Aorta (tissue), 5 donors: Measurements from ENCODE around the gene BCL7B. TPM values are rescaled to one million over a fixed set of nuclear protein-coding genes. Genes with fewer than 3 reads are reported as not detected.
A peak's percentile ranks its signal among the peaks of the same experiment; 100 is the strongest.
"Not testable (repeated sequence)": the region's sequence is repeated elsewhere in the genome, so short reads cannot be mapped to it uniquely, and the experiment has no call there.

Experiments used
- ATAC-seq: fragments of 200-7000 bp; cut with Tn5 transposase; one replicate; pipeline ENCODE4 v1.9.1; 2022; ENCODE audit warnings: moderate library complexity; ENCODE audit not compliant: low FRiP score
- DNase-seq, 2 donors: peaks; one replicate each; pipeline ENCODE4 v3.0.0-alpha.2; 2020
- H3K27ac ChIP-seq, 2 donors: one replicate each; pipeline ENCODE4 v1.5.1; 2013; ENCODE audit warnings: low read length in 2 of 2, mild to moderate bottlenecking in 2 of 2, moderate library complexity in 2 of 2, control low read depth in 1 of 2, inconsistent platforms in 1 of 2, low read depth in 1 of 2
- H3K27me3 ChIP-seq, 2 donors: one replicate each; pipeline ENCODE4 v1.6.1; 2013; ENCODE audit warnings: control low read depth in 1 of 2, low read length in 1 of 2, mild to moderate bottlenecking in 1 of 2, moderate library complexity in 1 of 2; ENCODE audit not compliant: insufficient read depth in 2 of 2, control insufficient read depth in 1 of 2
- H3K36me3 ChIP-seq, 2 donors: one replicate each; pipeline ENCODE4 v1.6.1; 2013; ENCODE audit warnings: control low read depth in 1 of 2, low read length in 1 of 2, mild to moderate bottlenecking in 1 of 2; ENCODE audit not compliant: insufficient read depth in 2 of 2, control insufficient read depth in 1 of 2
- H3K4me1 ChIP-seq, 2 donors: one replicate each; pipeline ENCODE4 v1.6.1; 2013; ENCODE audit warnings: low read length in 2 of 2, control low read depth in 1 of 2, mild to moderate bottlenecking in 1 of 2, moderate library complexity in 1 of 2; ENCODE audit not compliant: insufficient read depth in 2 of 2, control insufficient read depth in 1 of 2
- H3K4me3 ChIP-seq, 2 donors: one replicate each; pipeline ENCODE4 v1.5.1; 2013; ENCODE audit warnings: low read length in 2 of 2, control low read depth in 1 of 2, mild to moderate bottlenecking in 1 of 2
- H3K9me3 ChIP-seq: one replicate; pipeline ENCODE4 v1.6.1; 2013; ENCODE audit warnings: mild to moderate bottlenecking, low read length; ENCODE audit not compliant: control insufficient read depth
- WGBS, 2 donors: extraction: QIAGEN DNeasy Blood & Tissue Kit; methylation state at CpG; one replicate each; pipeline ENCODE4 v1.1.7; 2013; 5-methylcytosine and 5-hydroxymethylcytosine counted together
- intact Hi-C, 2 donors: fragments of 100-400 bp; cut with DNase I; formaldehyde crosslinking; loops; one replicate each; pipeline versions ENCODE4 v1.14.2 to v1.15.0; 2022
- polyA plus RNA-seq, 2 donors: library from polyadenylated mRNA; stranded (reverse); fragments of 200-250 nt; gene quantifications; one replicate each; pipeline ENCODE4 v1.2.3, GENCODE V29; 2013
- total RNA-seq, 2 donors: library from RNA; stranded (reverse); fragmentation: NEBNext Ultra II Directional; extraction: Animal tissue kit (Norgen Biotek cat#: 25700); gene quantifications; one replicate each; pipeline ENCODE4 v1.2.1, GENCODE V29; 2021
- donor health status: healthy with polysubstance abuse.
- donor health status: Bipolar disorder and iron deficiency.
- donor health status: DM: no; HTN: no; CAD: no.
- donor health status: DM: no; HTN: no; CAD: no.
- donor health status: DM: yes; HTN: yes; CAD: no.

The BCL7B gene
- total and polyA plus RNA-seq, 4 donors = 45.5 to 92.3 (median 69.5) TPM

DNA sequence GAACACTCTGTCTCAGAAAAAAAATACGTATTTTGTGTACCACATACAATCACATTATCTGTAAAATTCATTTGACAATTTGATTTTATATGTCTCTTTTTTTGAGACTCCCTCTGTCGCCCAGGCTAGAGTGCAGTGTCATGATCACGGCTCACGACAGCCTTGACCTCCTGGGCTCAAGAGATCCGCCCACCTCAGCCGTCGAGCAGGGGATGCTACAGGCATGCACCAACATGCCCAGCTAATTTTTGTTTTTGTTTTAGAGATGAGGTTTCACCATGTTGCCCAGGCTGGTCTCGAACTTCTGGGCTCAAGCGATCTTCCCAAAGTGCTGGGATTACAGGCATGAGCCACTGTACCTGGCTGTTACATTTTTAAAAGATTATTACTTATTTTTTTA lies 23.7 kb downstream of the BCL7B start:
- peak in 1 of 2 donors; percentile 39 for DNase-seq
- WGBS, 2 donors = 84 to 88% methylated on average over 9 of the region's 9 CpGs
- intact Hi-C loops = no loop called here
- H3K9me3 ChIP-seq = no peaks in the 10 kb centered on the region
- H3K36me3 ChIP-seq = peaks cover 0 to 7% of the 10 kb centered on the region in 2 donors
- no peaks in the 10 kb centered on the region for H3K4me1 ChIP-seq
- H3K4me3 ChIP-seq = no peak overlapping the region
- no peak for ATAC-seq
- no peak overlapping the region for H3K27ac ChIP-seq
- H3K27me3 ChIP-seq = no peaks in the 10 kb centered on the region

GRCh38 chr7:73532224-73532623 lies 25.3 kb downstream of the BCL7B start:
- no peak for ATAC-seq
- H3K27ac ChIP-seq = no peak overlapping the region
- H3K36me3 ChIP-seq = peaks cover 0 to 4% of the 10 kb centered on the region in 2 donors
- intact Hi-C loops = no loop called here
- no peak overlapping the region for H3K4me3 ChIP-seq
- H3K27me3 ChIP-seq = no peaks in the 10 kb centered on the region
- peak in 1 of 2 donors; percentile 11 for DNase-seq
- WGBS, 2 donors = 97% methylated on average over 6 of the region's 6 CpGs
- no peaks in the 10 kb centered on the region for H3K4me1 ChIP-seq
- no peaks in the 10 kb centered on the region for H3K9me3 ChIP-seq

DNA sequence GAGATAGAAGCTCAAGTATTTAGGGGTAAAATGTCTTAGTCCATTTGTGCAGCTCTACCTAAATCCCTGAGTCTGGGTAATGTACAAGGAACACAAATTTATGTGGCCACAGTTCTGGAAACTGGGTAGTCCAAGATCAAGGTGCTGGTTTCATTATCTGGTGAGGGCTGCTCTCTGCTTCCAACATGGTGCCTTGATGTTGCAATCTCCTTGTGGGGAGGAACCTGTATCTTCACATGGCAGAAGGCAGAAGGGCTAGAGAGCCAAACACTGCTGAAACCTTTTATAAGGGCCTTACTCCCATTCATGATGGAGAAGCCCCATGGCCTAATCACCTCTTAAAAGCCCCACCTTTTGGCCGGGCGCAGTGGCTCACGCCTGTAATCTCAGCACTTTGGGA lies 26.7 kb downstream of the BCL7B start:
- intact Hi-C loops = no loop called here
- WGBS, 2 donors = 91 to 95% methylated on average over 3 of the region's 3 CpGs

DNA sequence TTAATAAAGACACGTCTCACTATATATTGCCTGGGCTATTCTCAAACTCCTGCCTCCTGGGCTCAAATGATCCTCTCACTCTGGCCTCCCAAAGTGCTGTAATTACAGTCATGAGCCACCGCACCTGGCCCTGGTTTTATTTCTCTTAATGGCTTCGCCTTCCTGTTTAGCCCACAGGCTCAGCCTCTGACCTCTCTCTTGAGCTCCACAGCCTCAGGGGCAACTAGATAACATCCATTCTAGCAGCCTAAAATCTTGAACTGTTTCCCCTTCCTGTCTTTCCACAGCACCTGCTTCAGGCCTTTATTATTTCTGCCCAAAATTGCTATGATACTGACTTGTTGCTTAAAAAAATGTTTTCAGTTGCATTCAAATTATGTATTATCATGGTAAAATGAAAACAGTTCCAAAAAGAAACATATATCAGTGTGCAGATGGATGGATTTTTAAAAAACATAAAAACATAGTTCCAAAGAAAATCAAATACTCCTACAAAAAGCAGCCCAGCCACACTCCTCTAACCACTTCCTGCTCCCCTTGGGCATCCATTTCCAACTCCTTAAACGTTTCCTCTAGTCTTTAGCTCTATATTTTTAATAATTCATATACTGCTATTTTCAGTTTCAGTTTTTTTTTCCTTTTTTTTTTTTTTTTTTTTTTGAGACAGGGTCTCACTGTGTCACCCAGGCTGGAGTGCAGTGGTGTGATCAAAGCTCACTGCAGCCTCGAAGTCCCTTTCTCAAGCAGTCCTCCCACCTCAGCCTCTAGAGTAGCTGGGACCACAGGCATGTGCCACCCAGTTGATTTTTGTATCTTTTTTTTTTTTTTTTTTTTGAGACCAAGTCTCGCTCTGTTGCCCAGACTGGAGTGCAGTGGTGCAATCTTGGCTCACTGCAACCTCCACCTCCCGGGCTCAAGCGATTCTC lies 30.3 kb downstream of the BCL7B start:
- intact Hi-C loops = no loop called here
- H3K4me1 ChIP-seq = no peaks in the 10 kb centered on the region
- H3K27ac ChIP-seq = no peak overlapping the region
- no peak for ATAC-seq
- H3K27me3 ChIP-seq = no peaks in the 10 kb centered on the region
- no peaks in the 10 kb centered on the region for H3K9me3 ChIP-seq
- H3K4me3 ChIP-seq = no peak overlapping the region
- 73 to 81% methylated on average over 8 of the region's 8 CpGs for whole genome bisulfite sequencing, 2 donors
- DNase-seq = peak in 1 of 2 donors; percentile 16
- H3K36me3 ChIP-seq = no peaks in the 10 kb centered on the region

More for the DNA sequence above, 26.7 kb downstream of the BCL7B start:
- H3K27me3 ChIP-seq = no peaks in the 10 kb centered on the region
- no peaks in the 10 kb centered on the region for H3K9me3 ChIP-seq
- no peaks in the 10 kb centered on the region for H3K36me3 ChIP-seq
- H3K4me1 ChIP-seq = no peaks in the 10 kb centered on the region
- H3K4me3 ChIP-seq = no peak overlapping the region
- no peak for DNase-seq
- no peak overlapping the region for H3K27ac ChIP-seq
- no peak for ATAC-seq

GRCh38 chr7:73526158-73526494 lies 31.4 kb downstream of the BCL7B start:
- H3K27me3 ChIP-seq, DNase-seq, H3K4me3 ChIP-seq, ATAC-seq, H3K4me1 ChIP-seq, H3K36me3 ChIP-seq, H3K27ac ChIP-seq, intact Hi-C loops, H3K9me3 ChIP-seq: not testable (repeated sequence)
- WGBS, 2 donors = 73 to 88% methylated on average over 1 of the region's 1 CpG

DNA sequence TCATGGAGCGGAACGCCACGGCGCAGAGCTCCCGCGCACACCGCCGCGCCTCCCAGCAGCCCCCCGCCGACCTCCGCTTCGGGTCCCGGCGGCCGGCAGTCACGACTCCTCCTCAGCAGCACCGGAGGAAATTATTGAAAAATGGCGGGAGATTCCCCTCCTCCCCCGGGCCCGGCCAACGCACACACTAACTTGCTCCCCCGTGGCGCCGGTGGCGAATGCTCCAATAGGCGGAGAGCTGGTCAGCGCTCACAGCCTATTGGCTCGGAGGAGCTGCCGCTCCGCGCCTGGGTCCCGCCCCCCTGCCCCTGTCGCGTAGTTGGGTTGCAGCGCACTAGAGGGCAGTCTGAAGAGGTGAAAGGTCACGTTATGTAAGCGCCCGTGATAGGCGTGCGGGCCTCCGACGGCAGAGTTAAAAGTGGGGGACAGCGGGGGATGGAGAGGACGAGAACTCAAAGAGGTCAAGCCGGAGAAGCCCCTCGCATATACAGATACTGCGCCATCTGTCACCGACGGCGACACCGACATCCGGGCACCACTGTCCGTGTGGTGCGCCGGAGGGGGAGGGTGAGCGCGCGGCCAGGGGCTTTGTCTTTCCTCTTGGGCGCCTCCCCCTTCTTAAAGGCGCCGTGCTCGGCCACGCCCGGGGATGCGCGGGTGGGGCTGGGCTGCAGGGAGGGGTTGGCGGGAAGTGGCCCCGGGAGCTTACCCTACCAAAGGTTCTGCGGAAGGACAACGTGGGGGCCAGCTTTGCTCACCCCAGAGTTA lies 35.2 kb downstream of the BCL7B start, which contains the start of gene BAZ1B:
Gene BAZ1B (minus strand): TSS at position 189 of the 768 bp plus-strand sequence. CDS start 360 bp downstream, outside the sequence.
- DNase-seq = peak; percentile 98 to 99
- Histone ChIP-seq H3K27ac (peak within 1 kb of the TSS; percentile 78), H3K4me3 (peak within 1 kb of the TSS; percentile 88 to 100), H3K9me3 (no peaks in the 10 kb centered on the region), H3K4me1 (peaks cover 0 to 7% of the 10 kb centered on the region in 2 donors), H3K36me3 (peaks cover 0 to 1% of the 10 kb centered on the region in 2 donors), H3K27me3 (no peaks in the 10 kb centered on the region)
- peak; percentile 100 for ATAC-seq
- 0% methylated on average over 55 to 71 of the region's 71 CpGs for WGBS, 2 donors
- intact Hi-C loops = loop anchor here (2.0 to 5.0 kb wide), 3 partner anchors 35 to 57 kb away; partner anchors contain the start of genes BCL7B (in 2 of the 2) and TBL2 (in 1 of the 2)

DNA sequence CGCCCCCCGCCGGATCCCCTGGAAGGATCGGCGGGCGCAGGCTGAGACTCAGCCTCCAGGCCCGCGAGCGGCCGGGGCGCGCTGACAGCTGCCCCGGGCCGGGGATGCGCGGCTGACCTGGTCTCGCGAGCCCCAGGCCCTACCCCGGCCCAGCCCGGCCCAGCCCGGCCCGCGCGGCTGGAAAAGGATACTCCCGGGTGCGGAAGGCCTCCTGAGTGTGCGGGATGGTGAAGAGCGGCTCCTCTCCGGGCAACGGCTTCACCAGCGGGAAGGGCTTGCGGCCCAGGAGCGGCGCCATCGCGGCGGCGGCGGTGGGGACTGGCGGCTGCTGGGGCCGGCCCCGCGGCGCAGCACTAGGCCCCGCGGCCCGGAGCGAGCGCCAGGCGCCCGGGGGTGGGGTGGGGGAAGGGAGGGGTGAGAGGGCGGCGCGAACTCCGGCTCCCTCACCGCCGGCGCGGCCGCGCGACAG lies 35.8 kb downstream of the BCL7B start:
- DNase-seq (peak; percentile 62 to 89), ATAC-seq (peak; percentile 85)
- H3K9me3 ChIP-seq = no peaks in the 10 kb centered on the region
- H3K27ac ChIP-seq = peak overlapping the region; percentile 78
- peaks cover 0 to 9% of the 10 kb centered on the region in 2 donors for H3K4me1 ChIP-seq
- intact Hi-C loops = loop anchor here (2.0 to 5.0 kb wide), 3 partner anchors 35 to 57 kb away; partner anchors contain the start of genes BCL7B (in 2 of the 2) and TBL2 (in 1 of the 2)
- peaks cover 0 to 1% of the 10 kb centered on the region in 2 donors for H3K36me3 ChIP-seq
- 0 to 1% methylated on average over 32 to 62 of the region's 62 CpGs for WGBS, 2 donors
- peak overlapping the region; percentile 88 to 100 for H3K4me3 ChIP-seq
- no peaks in the 10 kb centered on the region for H3K27me3 ChIP-seq
